Measurements from ENCODE around the gene AGMO.

The AGMO gene

GRCh38 chr7:15571301-15571878 lies 9.6 kb upstream of the AGMO start:
- TF ChIP-seq CTCF (conservative IDR thresholded peaks at IDR 0.05; ENCODE audit: low read length), result no peak
- TF ChIP-seq EZH2phosphoT487 (IDR thresholded peaks at IDR 0.05; ENCODE audit: borderline replicate concordance), result no peak
- Histone ChIP-seq H3K4me2 (ENCODE audit: low read depth, low read length, poor library complexity, severe bottlenecking) (no peak overlapping the region), H3K79me2 (ENCODE audit: insufficient read depth, low read length) (no peaks in the 10 kb centered on the region), H3K9me3 (ENCODE audit: insufficient read depth, low read depth, low read length) (no peaks in the 10 kb centered on the region), H2AFZ (ENCODE audit: low read length) (no peak overlapping the region), H4K20me1 (ENCODE audit: insufficient read depth, low read length, poor library complexity, severe bottlenecking) (no peaks in the 10 kb centered on the region), H3K9ac (ENCODE audit: low read depth, low read length, poor library complexity, severe bottlenecking) (no peak overlapping the region), H3K4me1 (ENCODE audit: insufficient read depth, low read length, poor library complexity, severe bottlenecking) (no peaks in the 10 kb centered on the region), H3K36me3 (ENCODE audit: insufficient read depth, low read length) (no peaks in the 10 kb centered on the region), H3K4me3 (ENCODE audit: low read length, poor library complexity, severe bottlenecking) (no peak overlapping the region), H3K9me2 (replicated peaks; ENCODE audit: low read depth, low read length) (no peaks in the 10 kb centered on the region), H3F3A (ENCODE audit: low read depth) (no peaks in the 10 kb centered on the region), H3K27me3 (ENCODE audit: insufficient read depth, low read length, poor library complexity, severe bottlenecking) (peaks cover 4% of the 10 kb centered on the region)

- H2AFZ ChIP-seq (ENCODE audit: low read length), result no peak overlapping the region
- no peak overlapping the region for H3K4me3 ChIP-seq (ENCODE audit: low read length, poor library complexity, severe bottlenecking)
- no peaks in the 10 kb centered on the region for H3F3A ChIP-seq (ENCODE audit: low read depth)
- H3K79me2 ChIP-seq (ENCODE audit: insufficient read depth, low read length), result no peaks in the 10 kb centered on the region
- TF ChIP-seq EZH2phosphoT487 (IDR thresholded peaks at IDR 0.05; ENCODE audit: borderline replicate concordance) (no peak), CTCF (conservative IDR thresholded peaks at IDR 0.05; ENCODE audit: low read length) (no peak)
- H3K36me3 ChIP-seq (ENCODE audit: insufficient read depth, low read length), result no peaks in the 10 kb centered on the region
- H4K20me1 ChIP-seq (ENCODE audit: insufficient read depth, low read length, poor library complexity, severe bottlenecking), result no peaks in the 10 kb centered on the region
- H3K9ac ChIP-seq (ENCODE audit: low read depth, low read length, poor library complexity, severe bottlenecking), result no peak overlapping the region
- H3K27me3 ChIP-seq (ENCODE audit: insufficient read depth, low read length, poor library complexity, severe bottlenecking), result peaks cover 4% of the 10 kb centered on the region
- H3K4me1 ChIP-seq (ENCODE audit: insufficient read depth, low read length, poor library complexity, severe bottlenecking), result no peaks in the 10 kb centered on the region
- H3K9me2 ChIP-seq (replicated peaks; ENCODE audit: low read depth, low read length), result no peaks in the 10 kb centered on the region
- no peak overlapping the region for H3K4me2 ChIP-seq (ENCODE audit: low read depth, low read length, poor library complexity, severe bottlenecking)
- H3K9me3 ChIP-seq (ENCODE audit: insufficient read depth, low read depth, low read length), result no peaks in the 10 kb centered on the region
Measured at GRCh38 chr7:15567652-15568051, 5.8 kb upstream of the AGMO start.

GRCh38 chr7:15567036-15567435 lies 5.2 kb upstream of the AGMO start:
- Histone ChIP-seq H3K27me3 (ENCODE audit: insufficient read depth, low read length, poor library complexity, severe bottlenecking) (peaks cover 4% of the 10 kb centered on the region), H3K4me2 (ENCODE audit: low read depth, low read length, poor library complexity, severe bottlenecking) (no peak overlapping the region), H2AFZ (ENCODE audit: low read length) (no peak overlapping the region), H3K36me3 (ENCODE audit: insufficient read depth, low read length) (no peaks in the 10 kb centered on the region), H3K79me2 (ENCODE audit: insufficient read depth, low read length) (no peaks in the 10 kb centered on the region), H3K4me1 (ENCODE audit: insufficient read depth, low read length, poor library complexity, severe bottlenecking) (no peaks in the 10 kb centered on the region), H3K9ac (ENCODE audit: low read depth, low read length, poor library complexity, severe bottlenecking) (no peak overlapping the region), H3K9me3 (ENCODE audit: insufficient read depth, low read depth, low read length) (no peaks in the 10 kb centered on the region), H3F3A (ENCODE audit: low read depth) (no peaks in the 10 kb centered on the region), H3K9me2 (replicated peaks; ENCODE audit: low read depth, low read length) (no peaks in the 10 kb centered on the region), H3K4me3 (ENCODE audit: low read length, poor library complexity, severe bottlenecking) (no peak overlapping the region), H4K20me1 (ENCODE audit: insufficient read depth, low read length, poor library complexity, severe bottlenecking) (no peaks in the 10 kb centered on the region)
- TF ChIP-seq EZH2phosphoT487 (IDR thresholded peaks at IDR 0.05; ENCODE audit: borderline replicate concordance) (no peak), CTCF (conservative IDR thresholded peaks at IDR 0.05; ENCODE audit: low read length) (no peak)

All from Loucy (cell line).